Stimulated activated CD4-positive, alpha-beta T cell treated with anti-CD3 and anti-CD28 coated beads, Interleukin-4, amount 100 ng/mL, for 48 hours (primary cell): Measurements from ENCODE around the gene ZNF529.
"Not testable (repeated sequence)": the region's sequence is repeated elsewhere in the genome, so short reads cannot be mapped to it uniquely, and the experiment has no call there.

ENCODE experiments used
- DNase-seq, 2 donors: peaks; one replicate each; pipeline ENCODE4 v3.0.0-alpha.2; 2020; ENCODE audit warnings: low read depth in 2 of 2

The ZNF529 gene

GRCh38 chr19:36573020-36573894 is at the start of gene ZNF529:
TSS of gene ZNF529 (minus strand) at chr19:36573292. CDS start at chr19:36572346, 946 bp downstream.
- DNase-seq = peak; percentile 69 to 78

- DNase-seq = no peak
Measured at GRCh38 chr19:36605877-36606478, 32.9 kb upstream of the ZNF529 start.

GRCh38 chr19:36605101-36605876 is 32.2 kb upstream of the ZNF529 start, which contains the start of gene ZNF382:
TSS of gene ZNF382 (plus strand) at chr19:36605313. CDS start at chr19:36609915, 4,602 bp downstream.
- peak; percentile 83 to 89 for DNase-seq

GRCh38 chr19:36604656-36605100 is 31.6 kb upstream of the ZNF529 start:
- DNase-seq = peak; percentile 83 to 87

- DNase-seq = not testable (repeated sequence)
Measured at GRCh38 chr19:36602681-36603080, 29.6 kb upstream of the ZNF529 start.

- no peak for DNase-seq
Measured at GRCh38 chr19:36579255-36579654, 6.2 kb upstream of the ZNF529 start.

GRCh38 chr19:36577271-36577996 is 4.3 kb upstream of the ZNF529 start:
- no peak for DNase-seq

- DNase-seq = no peak
Measured at GRCh38 chr19:36574741-36575140, 1.6 kb upstream of the ZNF529 start.

- no peak for DNase-seq
Measured at GRCh38 chr19:36573895-36574720, 1.0 kb upstream of the ZNF529 start.

GRCh38 chr19:36572593-36573019 is 486 bp downstream of the ZNF529 start:
- no peak for DNase-seq

GRCh38 chr19:36564391-36564790 is 8.7 kb downstream of the ZNF529 start:
- no peak for DNase-seq

GRCh38 chr19:36547001-36547732 is 25.9 kb downstream of the ZNF529 start:
- no peak for DNase-seq

- peak in 1 of 2 donors; percentile 9 for DNase-seq
Measured at GRCh38 chr19:36528921-36529518, 44.1 kb downstream of the ZNF529 start.

- peak; percentile 91 to 92 for DNase-seq
Measured at GRCh38 chr19:36528194-36528920, 44.7 kb downstream of the ZNF529 start, which contains the start of gene ZNF260. TSS of gene ZNF260 (minus strand) at chr19:36528271. CDS start at chr19:36515238, 13,033 bp downstream.

GRCh38 chr19:36527873-36528193 is 45.3 kb downstream of the ZNF529 start:
- DNase-seq = no peak

- DNase-seq = no peak
Measured at GRCh38 chr19:36527341-36527740, 45.8 kb downstream of the ZNF529 start.

GRCh38 chr19:36526581-36526980 is 46.5 kb downstream of the ZNF529 start:
- no peak for DNase-seq

GRCh38 chr19:36524617-36525016 is 48.5 kb downstream of the ZNF529 start:
- DNase-seq = no peak
